ENCODE measurements around the gene EPHB3.

- TF ChIP-seq CTCF (IDR thresholded peaks at IDR 0.05) (no peak), POLR2A (IDR thresholded peaks at IDR 0.05) (no peak)
Measured at GRCh38 chr3:184539801-184540435, 21.7 kb upstream of the EPHB3 start.
